Neural progenitor cell (in vitro differentiated cells): Measurements from ENCODE around the gene DDIAS.

Experiments
- CTCF ChIP-seq: fragments of 200-600 bp; sonication (generic); IDR thresholded peaks from 2 replicates; pipeline ENCODE4 v1.5.1; 2017; ENCODE audit warnings: antibody characterized with exemption, mild to moderate bottlenecking
- EZH2 ChIP-seq: fragments of 200-600 bp; sonication (generic); IDR thresholded peaks from 2 replicates; pipeline ENCODE4 v1.6.1; 2017; ENCODE audit warnings: antibody characterized with exemption, mild to moderate bottlenecking, moderate library complexity
- EZH2phosphoT487 ChIP-seq: fragments of 200-600 bp; sonication (generic); IDR thresholded peaks from 2 replicates; pipeline ENCODE4 v1.6.1; 2017; ENCODE audit warnings: antibody characterized with exemption

DNA sequence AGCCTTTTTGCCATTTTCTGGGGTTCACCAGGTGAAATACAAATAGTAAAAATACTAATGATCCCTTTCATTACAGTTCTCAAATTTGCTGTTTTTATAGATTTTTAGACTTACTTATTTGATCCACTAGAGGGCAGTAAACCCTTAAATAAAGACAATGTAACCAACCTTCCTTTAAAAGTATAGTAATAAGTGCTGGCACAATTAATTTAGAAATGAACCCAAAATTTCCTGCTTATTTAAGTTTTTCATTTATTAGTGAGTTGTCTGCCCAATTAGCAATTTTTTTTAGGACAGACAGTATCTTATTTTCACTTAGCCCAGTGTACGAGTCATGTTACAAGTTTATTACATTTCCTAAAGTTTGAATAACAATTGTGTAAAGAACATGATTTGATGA is 4.7 kb downstream of the DDIAS start:
- TF ChIP-seq CTCF (peak; percentile 80), EZH2 (no peak), EZH2phosphoT487 (no peak)
